ENCODE results near the gene SLC66A3.

SLC66A3 gene

DNA sequence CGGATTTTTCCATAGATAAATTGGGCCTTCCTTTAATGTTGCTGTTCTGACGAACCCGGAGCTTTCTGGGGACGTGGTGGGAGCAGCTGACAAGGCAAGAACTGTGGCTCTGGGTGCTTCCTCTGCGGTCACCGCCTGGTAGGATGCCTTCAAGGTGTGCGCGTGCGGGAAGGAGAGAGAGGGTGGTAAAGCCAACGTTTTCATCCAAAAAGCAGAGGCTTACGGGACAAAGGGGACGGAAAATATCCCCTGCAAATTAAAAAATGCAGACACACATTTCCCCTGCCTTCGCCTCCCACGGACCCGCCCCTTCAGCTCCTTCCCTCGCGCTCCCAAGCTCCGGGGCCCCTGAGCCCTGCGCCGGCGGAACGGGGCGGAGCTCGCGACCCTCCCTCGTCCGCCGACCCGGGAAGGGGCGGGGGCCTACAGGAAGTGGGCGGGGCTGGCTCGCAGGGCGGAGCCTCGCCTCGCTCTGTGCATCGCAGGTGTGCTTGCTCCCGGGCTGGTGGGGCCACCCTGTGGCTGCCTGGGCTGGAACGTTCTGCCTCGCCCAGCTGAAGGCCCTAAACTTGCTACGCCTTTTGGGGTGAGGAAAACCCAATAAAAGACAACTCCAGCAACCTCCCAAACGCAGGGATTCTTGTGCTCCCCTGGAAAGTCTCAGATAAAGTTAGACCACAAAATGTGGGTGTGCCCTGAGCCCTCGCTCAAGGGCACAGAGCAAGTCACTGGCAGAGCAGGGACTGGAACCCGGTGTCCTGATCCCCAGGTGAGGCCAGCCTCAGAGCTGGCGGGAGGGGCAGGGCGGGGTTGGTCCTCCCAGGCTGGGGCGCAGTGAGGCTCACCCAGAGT is 25.4 kb upstream of the SLC66A3 start:
- TF ChIP-seq ZFX (IDR thresholded peaks at IDR 0.05; ENCODE audit: borderline replicate concordance): no peak
- TF ChIP-seq, protein P1, sequence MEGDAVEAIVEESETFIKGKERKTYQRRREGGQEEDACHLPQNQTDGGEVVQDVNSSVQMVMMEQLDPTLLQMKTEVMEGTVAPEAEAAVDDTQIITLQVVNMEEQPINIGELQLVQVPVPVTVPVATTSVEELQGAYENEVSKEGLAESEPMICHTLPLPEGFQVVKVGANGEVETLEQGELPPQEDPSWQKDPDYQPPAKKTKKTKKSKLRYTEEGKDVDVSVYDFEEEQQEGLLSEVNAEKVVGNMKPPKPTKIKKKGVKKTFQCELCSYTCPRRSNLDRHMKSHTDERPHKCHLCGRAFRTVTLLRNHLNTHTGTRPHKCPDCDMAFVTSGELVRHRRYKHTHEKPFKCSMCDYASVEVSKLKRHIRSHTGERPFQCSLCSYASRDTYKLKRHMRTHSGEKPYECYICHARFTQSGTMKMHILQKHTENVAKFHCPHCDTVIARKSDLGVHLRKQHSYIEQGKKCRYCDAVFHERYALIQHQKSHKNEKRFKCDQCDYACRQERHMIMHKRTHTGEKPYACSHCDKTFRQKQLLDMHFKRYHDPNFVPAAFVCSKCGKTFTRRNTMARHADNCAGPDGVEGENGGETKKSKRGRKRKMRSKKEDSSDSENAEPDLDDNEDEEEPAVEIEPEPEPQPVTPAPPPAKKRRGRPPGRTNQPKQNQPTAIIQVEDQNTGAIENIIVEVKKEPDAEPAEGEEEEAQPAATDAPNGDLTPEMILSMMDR (IDR thresholded peaks at IDR 0.05): peak; percentile 81
- H3K27ac ChIP-seq: 0 out of 2 replicates have a peak overlapping the region, but pooled peaks have one; percentile 13

DNA sequence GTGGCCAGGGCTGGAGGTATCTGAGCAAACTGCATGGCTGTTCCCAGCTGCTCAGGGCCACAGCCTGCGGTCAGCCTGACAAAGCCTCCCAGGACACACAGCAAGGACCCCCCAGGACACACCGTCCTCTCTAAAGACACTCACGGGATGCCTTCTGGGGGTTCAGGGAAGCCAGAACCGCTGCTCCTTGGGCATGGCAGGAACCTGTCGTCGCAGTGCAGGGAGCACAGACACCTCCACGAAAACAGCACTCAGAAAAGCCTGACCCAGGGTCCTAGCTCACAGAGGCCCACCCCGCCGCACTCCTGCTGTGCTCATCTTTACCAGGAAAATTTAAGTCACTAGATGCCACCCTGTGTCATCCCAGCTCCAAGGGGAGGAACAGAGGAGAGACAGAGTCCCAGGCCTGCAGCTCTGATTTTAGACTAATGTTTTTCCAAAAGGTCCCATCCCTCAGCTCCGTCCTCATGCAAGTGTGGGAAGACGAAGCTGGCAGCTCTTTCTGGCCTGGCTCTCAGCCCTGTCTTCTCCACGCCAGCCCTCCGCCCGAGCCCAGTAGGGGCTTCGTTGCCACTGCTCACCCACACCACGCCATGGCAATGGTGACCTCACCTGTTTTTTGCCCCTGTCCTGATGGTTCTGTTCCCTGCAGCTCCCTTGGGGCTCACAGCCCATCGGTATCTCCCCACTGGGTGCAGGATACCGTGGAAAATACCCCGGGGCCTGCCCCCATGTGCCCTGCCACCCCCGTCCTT is 23.9 kb upstream of the SLC66A3 start:
- no peak for TF ChIP-seq ZFX (IDR thresholded peaks at IDR 0.05; ENCODE audit: borderline replicate concordance)
- TF ChIP-seq, protein P1 (IDR thresholded peaks at IDR 0.05): no peak
- no peak overlapping the region for H3K27ac ChIP-seq

DNA sequence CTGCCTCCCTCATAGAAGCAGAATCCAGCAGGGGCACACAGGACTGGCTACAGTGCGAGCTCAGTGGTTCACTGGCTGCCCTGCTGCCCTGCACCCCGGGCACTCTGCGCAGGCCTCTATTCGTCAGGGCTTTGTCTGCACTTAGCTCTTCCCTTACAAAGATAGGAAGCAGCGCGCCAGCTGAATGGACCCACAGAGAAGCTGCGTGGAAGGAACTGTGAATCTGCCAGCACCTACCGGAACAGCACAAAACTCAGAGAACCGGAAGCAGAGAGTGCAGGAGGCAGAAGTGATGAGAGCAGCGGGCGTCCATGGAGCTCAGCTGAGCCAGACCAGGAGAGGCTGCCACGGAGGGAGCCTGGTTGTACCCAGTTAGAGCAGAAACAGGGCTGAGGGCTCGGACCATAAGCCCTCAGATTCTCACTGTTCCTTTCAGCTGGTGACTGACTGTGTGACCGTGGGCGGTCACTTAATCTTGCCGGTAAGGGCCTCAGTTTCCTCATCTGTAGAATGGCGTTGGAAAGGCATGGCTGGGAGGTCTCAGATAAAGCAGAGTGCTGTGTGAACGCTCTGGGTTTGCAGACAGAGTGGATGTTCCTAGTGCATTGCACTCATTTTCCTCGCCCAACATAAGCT is 23.1 kb upstream of the SLC66A3 start:
- no peak overlapping the region for H3K27ac ChIP-seq
- TF ChIP-seq ZFX (IDR thresholded peaks at IDR 0.05; ENCODE audit: borderline replicate concordance): no peak
- TF ChIP-seq, protein P1 (IDR thresholded peaks at IDR 0.05): no peak

DNA sequence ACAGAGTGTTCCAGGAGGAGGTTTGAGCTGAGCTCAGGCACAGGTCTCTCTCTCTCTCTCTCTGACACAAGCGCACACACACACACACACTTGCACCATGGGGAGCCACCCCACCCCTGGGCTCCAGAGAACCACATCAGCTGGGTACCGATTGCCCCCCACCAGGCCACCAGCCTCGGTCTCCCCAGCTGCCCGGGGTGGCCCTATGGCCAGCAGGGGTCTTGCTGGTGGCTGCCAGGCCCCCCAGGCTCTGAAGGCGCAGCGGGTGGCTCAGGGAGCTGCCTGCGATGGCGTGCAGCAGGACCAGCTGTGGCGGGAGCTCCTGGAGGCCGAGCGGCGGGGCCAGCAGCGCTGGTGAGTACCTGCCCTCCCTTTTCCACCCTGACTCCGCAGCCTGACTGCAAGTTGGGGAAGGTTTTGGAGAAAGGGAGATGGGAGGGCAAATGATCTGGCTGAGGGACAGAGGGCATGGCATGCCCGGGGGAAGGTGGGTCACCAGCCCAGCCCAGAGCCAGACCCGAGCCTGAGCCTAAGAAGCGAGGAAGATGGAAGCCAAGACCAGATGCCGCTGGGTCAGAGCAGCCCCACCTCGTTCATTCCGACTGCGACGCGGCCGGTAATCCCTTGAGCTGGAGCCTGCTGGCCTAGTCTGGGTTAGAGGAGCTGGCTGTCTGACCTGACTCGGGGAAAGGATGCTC is 21.9 kb upstream of the SLC66A3 start:
- H3K27ac ChIP-seq: no peak overlapping the region

DNA sequence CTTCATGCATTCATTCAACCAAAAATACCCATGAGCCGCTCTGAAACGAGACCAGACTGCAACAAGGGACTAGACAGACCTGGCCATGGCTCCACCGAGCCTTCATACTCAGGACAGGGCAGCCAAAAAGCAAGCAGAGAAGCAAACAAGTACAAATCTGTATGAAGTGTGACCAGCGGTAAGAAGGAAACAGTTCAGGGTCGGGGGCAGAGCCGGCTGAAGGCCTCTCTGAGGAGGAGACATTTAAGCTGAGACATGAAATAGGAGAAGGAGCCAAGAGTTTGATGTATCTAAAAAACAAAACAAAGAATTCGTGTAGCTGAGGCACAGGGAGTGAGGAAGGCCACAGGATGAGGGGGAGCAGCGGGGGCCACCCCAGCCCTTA is 21.3 kb upstream of the SLC66A3 start:
- no peak overlapping the region for H3K27ac ChIP-seq
- TF ChIP-seq, protein P1 (IDR thresholded peaks at IDR 0.05): no peak
- TF ChIP-seq ZFX (IDR thresholded peaks at IDR 0.05; ENCODE audit: borderline replicate concordance): no peak

More for the DNA sequence above, 21.9 kb upstream of the SLC66A3 start:
- TF ChIP-seq, protein P1 (IDR thresholded peaks at IDR 0.05): no peak
- no peak for TF ChIP-seq ZFX (IDR thresholded peaks at IDR 0.05; ENCODE audit: borderline replicate concordance)

DNA sequence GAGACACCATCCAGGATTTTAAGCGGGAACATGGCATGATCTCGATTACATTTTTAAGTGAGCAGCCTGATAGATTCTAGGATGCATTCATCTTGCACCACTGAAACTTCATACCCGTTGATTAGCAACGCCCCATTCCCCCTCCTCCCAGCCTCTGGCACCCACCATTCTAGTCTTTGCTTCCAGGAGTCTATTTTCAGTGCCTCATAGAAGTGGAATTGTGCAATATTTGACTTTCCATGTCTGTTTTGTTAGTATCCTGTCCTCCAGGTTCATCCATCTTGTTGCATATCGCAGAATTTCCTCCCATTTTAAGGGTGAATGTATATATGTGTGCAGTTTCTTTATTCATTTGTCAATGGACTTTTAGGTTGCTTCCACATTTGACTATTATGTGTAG is 20.9 kb upstream of the SLC66A3 start:
- H3K27ac ChIP-seq: no peak overlapping the region
- no peak for TF ChIP-seq ZFX (IDR thresholded peaks at IDR 0.05; ENCODE audit: borderline replicate concordance)
- TF ChIP-seq, protein P1 (IDR thresholded peaks at IDR 0.05): no peak
